ENCODE data around the gene FAM217A.

Gene FAM217A

DNA sequence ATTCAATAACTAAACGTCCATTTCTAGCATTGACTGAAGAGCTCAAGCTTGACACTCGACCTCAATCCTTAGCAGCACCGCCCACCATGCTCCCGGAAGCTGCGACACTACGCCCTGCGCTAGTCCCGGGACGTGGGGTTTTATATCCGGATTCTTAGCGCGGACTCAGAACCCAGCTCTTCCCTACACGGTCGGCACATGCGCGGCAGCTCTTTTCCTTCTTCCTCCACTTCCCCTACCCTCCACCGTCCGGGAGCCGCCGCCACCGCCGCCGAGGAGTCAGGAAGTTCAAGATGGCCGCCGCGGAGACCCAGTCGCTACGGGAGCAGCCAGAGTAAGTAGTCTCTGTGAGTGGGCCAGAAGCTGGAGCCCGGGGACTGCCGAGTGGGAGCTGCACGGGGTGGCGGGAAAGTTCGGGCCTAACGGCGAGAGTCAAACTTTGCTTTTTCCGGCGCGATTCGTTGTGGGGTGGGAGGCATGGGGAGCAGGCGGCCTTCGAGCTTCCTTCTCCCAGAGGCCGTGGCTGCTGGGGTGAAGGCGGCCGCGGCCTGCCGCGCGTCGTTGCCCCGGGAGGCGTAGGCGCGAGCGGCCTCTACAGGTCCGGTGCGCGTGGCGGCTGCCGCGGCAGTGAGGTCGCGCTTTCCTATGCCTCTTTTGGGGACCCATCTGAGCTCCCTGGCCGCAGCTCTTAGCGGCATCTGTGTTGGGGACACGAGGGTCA, 57.6 kb downstream of the FAM217A start:
- peak; percentile 70 for DNase-seq (ENCODE audit: low read depth)

DNA sequence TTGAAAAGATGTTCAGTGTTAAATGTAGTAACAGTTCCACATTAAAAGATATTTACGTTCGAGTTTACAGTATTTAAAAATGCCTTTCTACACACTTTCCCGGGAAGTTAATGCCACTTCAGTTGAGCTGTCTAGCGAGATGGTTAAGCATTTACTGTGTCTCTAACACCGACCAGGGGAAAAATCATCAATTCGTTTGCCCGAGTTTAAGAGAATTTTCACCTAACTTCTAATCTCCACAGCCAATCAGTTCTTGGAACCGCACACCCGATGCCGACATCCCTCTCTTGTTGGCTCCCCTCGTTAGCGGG, 58.2 kb downstream of the FAM217A start:
- DNase-seq (ENCODE audit: low read depth), result no peak

- DNase-seq (ENCODE audit: low read depth), result no peak
Observed at GRCh38 chr6:4018924-4019236, 60.1 kb downstream of the FAM217A start.

Data from activated T-helper 1 cell treated with Interleukin-2 at 50 U/mL for 16 hours (primary cell).